HG03439 (cell line): ENCODE data around the gene ASMT.
"Not testable (repeated sequence)": the region's sequence is repeated elsewhere in the genome, so short reads cannot be mapped to it uniquely, and the experiment has no call there.

Source experiments
- ATAC-seq: cut with Tn5 transposase; IDR thresholded peaks from one replicate; pipeline ENCODE4 v1.9.1; 2021; ENCODE audit warnings: mild to moderate bottlenecking, moderate library complexity; ENCODE audit not compliant: unreplicated experiment

The ASMT gene

GRCh38 chrX:1597345-1598020 lies 17.4 kb upstream of the ASMT start:
- ATAC-seq = no peak

DNA sequence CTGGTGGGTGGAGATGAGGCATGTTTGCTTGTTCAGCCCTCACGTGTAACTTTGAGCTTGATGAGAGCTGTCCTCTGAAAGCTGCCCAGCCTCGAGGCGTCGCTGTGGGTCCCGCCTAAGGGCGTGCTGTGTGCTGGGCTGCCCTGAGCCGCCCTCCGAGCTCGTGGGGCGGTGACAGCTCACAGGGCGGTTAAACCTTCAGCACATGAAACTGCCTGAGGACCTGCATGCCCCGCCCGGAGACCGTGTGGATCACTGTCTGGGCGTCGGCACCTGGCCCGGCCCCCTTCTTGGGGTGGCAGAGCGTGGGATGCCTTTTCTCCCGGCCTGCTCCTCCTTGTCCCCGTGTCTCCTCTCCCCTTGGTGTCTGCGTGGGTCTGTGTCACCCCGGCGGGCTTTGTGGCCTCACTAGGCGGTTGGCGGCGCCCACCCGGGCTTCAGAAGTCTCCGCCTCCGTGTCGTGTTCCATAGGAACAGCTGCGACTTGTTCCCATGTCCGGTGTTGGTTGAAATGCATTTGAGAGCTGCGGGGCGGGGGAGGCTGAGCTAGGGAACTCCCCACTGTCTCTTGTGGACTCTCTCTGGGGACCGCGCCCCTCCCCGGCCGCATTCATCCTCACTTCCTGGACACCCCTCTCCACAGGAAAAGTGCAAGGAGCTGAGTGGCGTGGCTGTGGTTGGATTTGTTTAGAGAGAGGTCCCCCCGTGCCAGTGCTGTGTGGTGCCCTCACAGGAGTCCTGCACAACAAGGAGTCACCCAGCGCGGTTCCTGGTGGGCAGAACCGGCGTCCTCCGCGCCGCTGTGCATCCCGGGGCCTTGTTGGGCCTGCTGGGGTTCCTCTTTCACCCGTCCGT lies 16.6 kb upstream of the ASMT start:
- ATAC-seq = no peak

DNA sequence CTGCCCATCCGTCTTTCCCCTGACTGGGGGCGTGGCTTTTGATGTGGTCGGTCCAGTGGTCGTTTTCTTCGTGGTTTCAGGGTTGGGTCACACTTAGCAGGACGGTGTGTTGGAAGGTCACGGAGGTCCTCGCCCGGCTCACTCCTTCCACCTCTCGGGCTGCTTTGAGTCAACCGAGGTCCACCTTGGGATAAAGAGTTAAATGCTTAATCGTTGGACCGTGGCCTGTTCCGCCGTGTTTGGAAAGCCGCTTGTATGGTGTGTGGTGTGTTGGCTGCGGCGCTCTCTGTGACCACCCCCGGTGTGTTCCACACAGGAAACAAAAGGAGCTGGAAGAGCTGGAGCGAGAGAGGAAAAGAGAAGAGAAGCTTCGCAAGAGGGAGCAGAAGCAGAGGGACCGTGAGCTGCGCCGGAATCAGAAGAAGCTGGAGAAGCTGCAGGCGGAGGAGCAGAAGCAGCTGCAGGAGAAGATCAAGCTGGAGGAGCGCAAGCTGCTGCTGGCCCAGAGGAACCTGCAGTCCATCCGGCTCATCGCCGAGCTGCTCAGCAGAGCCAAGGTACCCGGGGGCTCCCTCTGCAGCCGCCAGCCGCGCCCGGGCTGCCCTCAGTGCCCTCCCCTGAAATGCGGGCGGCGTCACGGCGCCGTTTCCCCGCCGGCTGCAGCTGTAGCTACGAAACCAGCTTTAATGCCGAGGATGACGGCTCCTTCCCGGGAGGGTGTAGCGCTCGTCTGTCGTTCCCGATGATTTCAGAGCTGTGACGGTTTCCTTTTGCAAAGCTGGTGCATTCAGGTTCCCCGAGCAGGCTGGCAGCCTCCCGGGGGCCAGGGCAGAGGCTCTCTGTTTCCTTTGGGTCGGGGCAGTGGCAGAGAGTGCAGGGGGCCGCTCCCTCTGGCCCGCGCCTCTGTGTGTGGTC lies 15.7 kb upstream of the ASMT start:
- no peak for ATAC-seq

GRCh38 chrX:1599791-1600405 lies 15.0 kb upstream of the ASMT start:
- no peak for ATAC-seq

DNA sequence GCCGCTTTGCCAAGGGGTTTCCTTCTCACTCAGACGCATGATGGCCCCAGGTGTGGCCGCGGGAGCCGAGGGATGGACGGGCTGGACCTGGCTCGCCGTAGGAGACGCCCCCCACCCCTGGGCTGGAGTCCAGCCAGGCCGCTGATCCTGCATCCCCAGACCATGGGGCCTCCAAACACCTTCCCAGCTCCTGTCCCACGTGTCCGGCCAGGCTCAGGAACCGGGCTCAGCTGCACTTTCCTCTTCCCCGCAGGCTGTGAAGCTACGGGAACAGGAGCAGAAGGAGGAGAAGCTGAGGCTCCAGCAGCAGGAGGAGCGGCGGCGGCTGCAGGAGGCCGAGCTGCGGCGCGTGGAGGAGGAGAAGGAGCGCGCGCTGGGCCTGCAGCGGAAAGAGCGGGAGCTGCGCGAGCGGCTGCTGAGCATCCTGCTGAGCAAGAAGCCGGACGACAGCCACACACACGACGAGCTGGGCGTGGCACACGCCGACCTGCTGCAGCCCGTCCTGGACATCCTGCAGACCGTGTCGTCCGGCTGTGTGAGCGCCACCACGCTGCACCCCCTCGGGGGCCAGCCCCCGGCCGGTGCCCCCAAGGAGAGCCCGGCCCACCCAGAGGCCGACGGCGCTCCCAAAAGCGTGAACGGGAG lies 14.3 kb upstream of the ASMT start:
- no peak for ATAC-seq

GRCh38 chrX:1601051-1601767 lies 13.7 kb upstream of the ASMT start:
- ATAC-seq = no peak

DNA sequence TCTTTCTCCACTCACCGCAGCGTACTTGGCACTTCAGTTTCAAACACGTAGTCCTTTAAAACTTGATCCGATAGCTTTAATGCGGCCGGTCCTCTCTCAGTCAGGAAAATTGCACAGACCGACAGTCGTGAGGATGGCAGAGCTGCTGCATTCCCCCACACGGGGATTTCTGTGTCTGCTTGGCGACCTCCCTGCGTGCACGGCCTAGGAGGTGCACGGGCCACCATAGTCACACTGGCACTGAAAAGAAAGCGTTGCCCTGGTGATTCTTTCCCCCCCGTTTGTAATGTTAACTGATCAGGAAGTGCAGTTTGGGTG lies 13.1 kb upstream of the ASMT start:
- ATAC-seq = no peak

DNA sequence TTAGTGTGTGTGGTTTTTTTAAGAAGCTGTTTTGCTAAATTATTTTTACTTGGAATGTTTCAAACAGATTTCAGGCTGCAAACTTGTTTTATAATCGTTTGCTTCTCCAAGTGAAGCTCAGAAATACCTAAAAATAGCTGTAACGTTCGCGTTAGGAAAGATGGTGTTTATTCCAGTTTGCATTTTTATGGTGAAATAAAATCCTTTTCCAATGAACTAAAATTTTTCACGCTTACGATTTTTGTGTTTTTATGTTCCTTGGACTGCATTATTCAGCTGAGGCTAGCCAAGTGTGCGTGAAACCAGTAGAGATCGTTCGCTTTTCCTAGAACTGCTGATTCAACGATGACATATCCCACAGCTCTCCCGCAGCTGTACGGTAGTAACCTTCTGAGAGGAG lies 12.6 kb upstream of the ASMT start:
- ATAC-seq = no peak

- no peak for ATAC-seq
Observed at GRCh38 chrX:1606496-1606895, 8.4 kb upstream of the ASMT start.

DNA sequence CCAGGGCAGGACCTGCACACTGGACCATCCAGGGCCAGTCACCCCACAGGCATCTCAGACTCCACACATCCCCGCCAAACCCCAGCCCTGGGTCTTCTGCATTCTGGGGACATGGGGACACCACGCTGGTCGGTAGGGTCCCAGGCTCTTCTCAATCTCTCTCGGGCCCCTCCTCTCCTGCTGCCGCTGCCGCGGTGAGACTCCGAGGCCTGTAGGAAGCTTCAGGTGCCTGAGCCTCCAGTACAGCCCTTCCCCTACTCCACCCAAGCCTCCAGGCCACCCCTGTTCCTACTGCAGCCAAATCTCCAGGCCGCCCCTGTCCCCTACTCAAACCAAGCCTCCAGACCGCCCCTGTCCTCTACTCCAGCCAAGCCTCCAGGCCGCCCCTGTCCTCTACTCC lies 5.5 kb upstream of the ASMT start:
- no peak for ATAC-seq

- ATAC-seq = no peak
Observed at GRCh38 chrX:1609762-1610161, 5.1 kb upstream of the ASMT start.

DNA sequence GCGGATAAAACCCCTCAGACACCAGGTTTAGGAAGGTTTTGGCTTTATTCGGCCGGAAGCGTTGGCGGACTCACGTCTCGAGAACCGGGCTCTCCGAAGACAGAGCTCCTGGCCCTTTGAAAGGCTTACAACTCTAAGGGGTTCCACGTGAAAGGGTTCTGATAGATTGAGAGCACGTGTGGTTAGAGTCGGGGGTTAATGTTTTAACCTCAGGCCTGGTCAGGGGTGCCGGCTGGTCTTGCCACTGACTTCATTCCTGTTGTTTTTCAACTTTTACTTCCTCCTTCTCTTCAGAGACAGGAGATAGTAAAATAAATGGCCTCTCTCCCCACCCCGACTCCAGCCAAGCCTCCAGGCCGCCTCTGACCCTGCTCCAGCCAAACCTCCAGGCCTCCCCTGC lies 4.7 kb upstream of the ASMT start:
- ATAC-seq = no peak

DNA sequence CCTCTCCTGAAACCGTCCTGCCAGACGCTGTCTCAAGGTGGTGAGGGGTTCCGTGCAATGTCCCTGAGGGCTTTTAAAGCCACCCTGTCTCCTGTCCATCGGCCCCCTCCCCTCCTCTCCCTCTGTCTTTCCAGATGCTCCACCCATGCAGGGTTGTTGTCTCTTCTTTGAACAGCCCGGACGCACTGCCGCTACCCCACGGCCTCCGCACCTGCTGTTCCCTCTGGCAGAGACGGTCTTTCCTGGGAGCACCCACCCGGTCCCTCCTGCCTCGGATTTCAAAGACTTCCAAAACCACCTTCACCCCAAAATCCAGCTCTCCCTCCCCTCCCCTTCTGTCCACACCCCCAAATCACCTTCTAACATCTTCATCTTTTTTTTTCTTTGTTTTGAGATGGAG lies 4.1 kb upstream of the ASMT start:
- no peak for ATAC-seq

GRCh38 chrX:1612641-1613286 lies 2.1 kb upstream of the ASMT start:
- ATAC-seq = no peak

DNA sequence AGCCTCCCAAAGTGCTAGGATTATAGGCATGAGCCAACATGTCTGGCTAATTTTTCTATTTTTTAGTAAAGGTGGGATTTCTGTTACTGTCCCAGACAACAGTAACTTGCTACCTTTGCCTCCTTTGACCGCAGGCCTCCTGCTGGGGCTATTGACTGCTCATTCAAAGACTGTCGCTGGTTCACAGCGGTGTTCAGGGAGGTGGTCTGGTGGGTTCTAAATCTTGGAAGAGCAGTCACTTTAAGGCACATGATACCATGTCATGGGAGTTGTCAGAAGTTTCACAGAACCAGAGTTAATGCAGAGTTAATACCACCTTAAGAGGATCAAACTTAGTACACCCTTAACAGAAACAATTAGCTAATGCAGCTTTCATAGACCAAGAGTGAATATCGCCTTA lies 3.8 kb downstream of the ASMT start:
- no peak for ATAC-seq

- ATAC-seq = no peak
Observed at GRCh38 chrX:1623691-1624090, 8.8 kb downstream of the ASMT start.

GRCh38 chrX:1624158-1624860 lies 9.4 kb downstream of the ASMT start:
- not testable (repeated sequence) for ATAC-seq

DNA sequence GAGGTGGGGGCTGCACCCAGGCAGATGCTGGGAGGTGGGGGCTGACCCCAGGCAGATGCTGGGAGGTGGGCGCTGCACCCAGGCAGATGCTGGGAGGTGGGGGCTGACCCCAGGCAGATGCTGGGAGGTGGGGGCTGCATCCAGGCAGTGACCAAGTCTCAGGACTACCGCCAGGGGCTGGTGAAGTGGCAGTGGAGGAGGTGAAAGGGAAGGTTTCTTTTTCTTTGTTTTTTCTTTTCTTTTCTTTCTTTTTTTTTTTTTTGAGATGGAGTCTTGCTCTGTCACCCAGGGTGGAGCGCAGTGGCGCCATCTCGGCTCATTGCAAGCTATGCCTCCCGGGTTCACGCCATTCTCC lies 10.0 kb downstream of the ASMT start:
- not testable (repeated sequence) for ATAC-seq

- ATAC-seq = no peak
Observed at GRCh38 chrX:1629244-1629643, 14.4 kb downstream of the ASMT start.
